K562 (cell line): ENCODE data around the gene SYNE2. TPM values are rescaled to one million over a fixed set of nuclear protein-coding genes. Genes with fewer than 3 reads are reported as not detected.

ENCODE experiments used
- ATAC-seq: fragments of 200-7000 bp; cut with Tn5 transposase; 3 replicates; pipeline ENCODE4 v1.9.1; 2020; ENCODE audit warnings: moderate library complexity
- BruUV-seq: library from RNA; stranded (reverse); fragments of 400-500 nt; replicated peaks from 2 replicates; lab custom pipeline; 2021; lab: Mats Ljungman, UMichigan
- CTCF ChIA-PET: fragments of 300-600 bp; formaldehyde crosslinking; extraction: SDS; loops from one replicate; lab custom pipeline; 2021; ENCODE audit warnings: low intra/inter-chr PET ratio; lab: Yijun Ruan, JAX
- POLR2A ChIA-PET: fragments of 300-600, 350-650 bp; sonication (Branson Sonifier 250); formaldehyde crosslinking; extraction: SDS; loops from one replicate; lab custom pipeline; 2021; ENCODE audit warnings: antibody characterized with exemption, inconsistent platforms; lab: Yijun Ruan, JAX
- DNase-seq, 4 experiments: peaks; one replicate each; pipeline versions ENCODE4 v3.0.0 to v3.0.0-alpha.2; 2011 to 2018; ENCODE audit warnings: low spot score in 3 of 4, mixed read lengths in 3 of 4; ENCODE audit errors: extremely low read depth in 1 of 4
- FAIRE-seq: peaks from 2 replicates; lab custom pipeline; 2011; peaks lifted over from hg19 to GRCh38; lab: Jason Lieb, UNC
- H2AFZ ChIP-seq: 2 replicates; pipeline ENCODE4 v1.6.0; 2011; ENCODE audit warnings: low read depth, low read length, control low read depth, inconsistent platforms
- H3K27ac ChIP-seq: fragments of 200-600 bp; 3 replicates; pipeline ENCODE4 v1.8.0; 2011; ENCODE audit warnings: low read depth, mild to moderate bottlenecking, control low read depth, inconsistent platforms, low read length, moderate library complexity, mixed read lengths; ENCODE audit errors: extremely low read depth
- H3K27me3 ChIP-seq, 2 experiments: fragments of 300-600 bp in 1 of 2; 2 replicates in 1 of 2; 3 replicates in 1 of 2; pipeline versions ENCODE4 v1.6.0 to v1.8.0; 2011; ENCODE audit warnings: inconsistent platforms in 2 of 2, low read length in 2 of 2, mild to moderate bottlenecking in 1 of 2, mixed read lengths in 1 of 2, moderate library complexity in 1 of 2; ENCODE audit not compliant: control insufficient read depth in 2 of 2, insufficient read depth in 2 of 2
- H3K36me3 ChIP-seq: fragments of 300-600 bp; 3 replicates; pipeline ENCODE4 v1.8.0; 2011; ENCODE audit warnings: mild to moderate bottlenecking, low read length, inconsistent platforms; ENCODE audit not compliant: control insufficient read depth, insufficient read depth
- H3K4me1 ChIP-seq, 2 experiments: fragments of 200-600 bp in 1 of 2; replicated peaks in 1 of 2; 2 replicates in 1 of 2; 3 replicates in 1 of 2; pipeline versions ENCODE4 v1.5.1 to v1.8.0; 2011; ENCODE audit warnings: inconsistent platforms in 2 of 2, low read length in 2 of 2, mild to moderate bottlenecking in 1 of 2, mixed read lengths in 1 of 2, moderate library complexity in 1 of 2; ENCODE audit not compliant: control insufficient read depth in 2 of 2, insufficient read depth in 2 of 2
- H3K4me2 ChIP-seq: 2 replicates; pipeline ENCODE4 v1.6.1; 2011; ENCODE audit warnings: low read length, control low read depth, inconsistent platforms, mixed read lengths; ENCODE audit not compliant: insufficient read depth
- H3K4me3 ChIP-seq: fragments of 200-600 bp; sonication (generic), shearing (Covaris generic); 2 replicates; pipeline ENCODE4 v1.5.1; 2016; ENCODE audit warnings: control low read depth, inconsistent platforms
- H3K79me2 ChIP-seq: fragments of 200-600 bp; 3 replicates; pipeline ENCODE4 v1.8.0; 2011; ENCODE audit warnings: low read length, inconsistent platforms; ENCODE audit not compliant: control insufficient read depth, insufficient read depth
- H3K9ac ChIP-seq, 2 experiments: 2 replicates each; pipeline versions ENCODE4 v1.6.0 to v1.6.1; 2011; ENCODE audit warnings: low read depth in 2 of 2, low read length in 2 of 2, control low read depth in 1 of 2, inconsistent platforms in 1 of 2, mild to moderate bottlenecking in 1 of 2, mixed read lengths in 1 of 2; ENCODE audit not compliant: insufficient read depth in 1 of 2
- H3K9me1 ChIP-seq: one replicate; pipeline ENCODE4 v1.6.0; 2011; ENCODE audit warnings: inconsistent platforms, mild to moderate bottlenecking, low read length, moderate library complexity; ENCODE audit not compliant: control insufficient read depth, insufficient read depth
- H3K9me3 ChIP-seq: replicated peaks from 2 replicates; pipeline ENCODE4 v1.5.1; 2011; ENCODE audit warnings: low read depth, low read length, inconsistent platforms; ENCODE audit not compliant: control insufficient read depth, insufficient read depth
- H4K20me1 ChIP-seq: replicated peaks from 2 replicates; pipeline ENCODE4 v1.6.1; 2011; ENCODE audit warnings: low read length, inconsistent platforms, mixed read lengths; ENCODE audit not compliant: control insufficient read depth, insufficient read depth
- HBP1 ChIP-seq: fragments of 450-650 bp; formaldehyde crosslinking; IDR thresholded peaks from 2 replicates; pipeline ENCODE4 v1.4.0; 2022; ENCODE audit warnings: missing genetic modification characterization
- MAFG ChIP-seq: fragments of 450-650 bp; conservative IDR thresholded peaks from 2 replicates; pipeline ENCODE4 v1.6.1; 2016; ENCODE audit warnings: missing genetic modification characterization, missing compliant biosample characterization
- ZNF512 ChIP-seq: IDR thresholded peaks from 2 replicates; pipeline ENCODE4 v1.6.1; 2016; ENCODE audit warnings: missing genetic modification characterization, missing compliant biosample characterization
- ZNF764 ChIP-seq: fragments of 250-450 bp; sonication (Bioruptor Pico); IDR thresholded peaks from 2 replicates; pipeline ENCODE4 v1.4.0; 2020; ENCODE audit warnings: low read depth, mild to moderate bottlenecking, moderate library complexity
- WGBS: fragments of 100-300 bp; shearing (Covaris generic); methylation state at CpG from one replicate; pipeline ENCODE4 v1.1.6; 2016; ENCODE audit warnings: low coverage, mixed read lengths; ENCODE audit not compliant: insufficient coverage; ENCODE audit errors: missing lambda C conversion rate; 5-methylcytosine and 5-hydroxymethylcytosine counted together
- in situ Hi-C: fragments of 300-500 bp; cut with MboI; formaldehyde crosslinking; loops from 4 replicates; pipeline ENCODE4 v1.15.0; 2018; ENCODE audit warnings: inconsistent platforms, mixed read lengths
- intact Hi-C: fragments of 100-400 bp; cut with micrococcal nuclease; formaldehyde crosslinking; loops from 2 replicates; pipeline ENCODE4 v1.14.2; 2022
- polyA plus RNA-seq, 8 experiments: library from polyadenylated mRNA; depleted of rRNA in 4 of 8; stranded (reverse) in 5 of 8; unstranded in 3 of 8; fragments of >200 nt; fragmentation: Nextera tagmentation in 2 of 8; fragmentation: Illumina TruSeq in 1 of 8; extraction: Ambion mirVana in 2 of 8; extraction: Trizol in 1 of 8; gene quantifications; 2 replicates each; pipeline versions ENCODE4 v1.2.1 to v1.2.3, GENCODE V29; 2011 to 2014; ENCODE audit warnings: inconsistent platforms in 1 of 8, missing spikeins in 1 of 8
- total RNA-seq, 7 experiments: library from RNA; depleted of rRNA in 6 of 7; stranded (reverse); fragments of >200 nt in 6 of 7; fragmentation: Illumina TruSeq in 2 of 7; extraction: Trizol in 2 of 7; gene quantifications; 2 replicates each; pipeline versions ENCODE4 v1.2.1 to v1.2.3, GENCODE V29; 2011 to 2021; ENCODE audit warnings: low replicate concordance in 1 of 7

SYNE2 gene
- total and polyA plus RNA-seq, 9 of the 15 experiments (the other 6 are each of a cell fraction or from before 2014, with no cell fraction given), result 0.06 to 0.53 (median 0.11) TPM

GRCh38 chr14:63952933-63953437, 100.2 kb downstream of the SYNE2 start:
- H3K9me1 ChIP-seq, result no peaks in the 10 kb centered on the region
- no peak overlapping the region for H3K4me3 ChIP-seq
- ChIA-PET POLR2A (no interaction called here), CTCF (no interaction called here)
- WGBS, result 6% methylated on average over 2 of the region's 2 CpGs
- H3K36me3 ChIP-seq, result no peaks in the 10 kb centered on the region
- H3K27me3 ChIP-seq, result no peaks in the 10 kb centered on the region; a peak in 1 of 5 replicates
- FAIRE-seq (no peak), ATAC-seq (no peak), DNase-seq (no peak)
- no peak overlapping the region for H3K27ac ChIP-seq
- no peaks in the 10 kb centered on the region for H3K79me2 ChIP-seq
- H3K9ac ChIP-seq, result no peak overlapping the region
- no peak overlapping the region for H2AFZ ChIP-seq
- no TSS peak for BruUV-seq
- no peak overlapping the region for H3K4me2 ChIP-seq
- intact Hi-C loops (no loop called here), in situ Hi-C loops (no loop called here)
- H3K4me1 ChIP-seq, result no peaks in the 10 kb centered on the region
- H4K20me1 ChIP-seq, result no peaks in the 10 kb centered on the region
- no peak for TF ChIP-seq HBP1 (CRISPR knock-in tag)
- TF ChIP-seq ZNF512 (tag), result no peak
- no peak for TF ChIP-seq MAFG
- no peak for TF ChIP-seq ZNF764 (CRISPR knock-in tag)
- TF ChIP-seq, all 486 proteins: peak for 0
- H3K9me3 ChIP-seq, result no peaks in the 10 kb centered on the region
